ENCODE data around the gene SCLY.

SCLY gene

DNA sequence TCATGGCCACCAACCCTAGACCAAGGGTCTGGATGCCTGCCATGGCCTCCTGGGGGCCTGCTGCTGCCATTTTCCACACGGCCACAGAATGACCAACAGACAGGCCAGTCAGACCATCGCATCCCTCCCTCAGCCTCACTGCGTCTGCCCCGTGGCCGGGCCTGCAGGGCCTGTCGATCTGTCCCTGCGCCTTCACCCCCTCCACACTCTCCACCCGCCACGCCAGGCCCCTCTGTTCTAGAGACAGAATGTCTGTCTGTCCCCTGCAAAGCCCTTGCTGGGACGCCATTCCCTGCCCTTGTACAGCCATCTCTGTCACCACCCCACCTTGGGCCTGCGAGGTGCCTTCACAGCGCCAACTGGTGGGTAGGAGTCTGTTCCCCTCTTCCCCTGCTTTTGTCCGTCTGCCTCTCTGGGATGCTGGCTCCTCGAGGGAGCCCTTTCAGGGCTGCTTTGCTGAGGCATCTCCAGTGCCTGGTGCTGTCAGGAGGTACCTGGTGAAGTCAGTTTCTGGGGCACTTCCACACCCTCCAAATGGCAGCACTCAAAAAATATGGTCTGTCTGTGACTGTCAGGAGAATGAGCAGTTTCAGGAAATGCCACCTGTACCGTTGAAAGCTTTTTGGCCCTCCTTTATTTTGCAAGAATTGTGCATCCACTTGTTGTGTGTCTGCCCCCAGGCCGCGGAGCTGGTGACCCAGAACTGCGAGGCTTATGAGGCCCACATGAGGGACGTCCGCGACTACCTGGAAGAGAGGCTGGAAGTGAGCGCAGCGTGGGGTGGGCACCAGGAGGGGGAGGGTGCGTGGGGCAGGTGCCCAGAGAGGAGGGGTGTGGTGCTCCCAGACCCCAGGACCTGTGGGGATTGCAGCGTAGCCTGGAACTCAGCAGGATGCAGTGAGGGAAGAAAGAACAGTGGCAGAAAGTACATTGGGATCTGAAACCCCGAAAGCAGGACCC, 32.7 kb downstream of the SCLY start:
- no peak for DNase-seq (ENCODE audit: low spot score)
- TF ChIP-seq, protein P1, sequence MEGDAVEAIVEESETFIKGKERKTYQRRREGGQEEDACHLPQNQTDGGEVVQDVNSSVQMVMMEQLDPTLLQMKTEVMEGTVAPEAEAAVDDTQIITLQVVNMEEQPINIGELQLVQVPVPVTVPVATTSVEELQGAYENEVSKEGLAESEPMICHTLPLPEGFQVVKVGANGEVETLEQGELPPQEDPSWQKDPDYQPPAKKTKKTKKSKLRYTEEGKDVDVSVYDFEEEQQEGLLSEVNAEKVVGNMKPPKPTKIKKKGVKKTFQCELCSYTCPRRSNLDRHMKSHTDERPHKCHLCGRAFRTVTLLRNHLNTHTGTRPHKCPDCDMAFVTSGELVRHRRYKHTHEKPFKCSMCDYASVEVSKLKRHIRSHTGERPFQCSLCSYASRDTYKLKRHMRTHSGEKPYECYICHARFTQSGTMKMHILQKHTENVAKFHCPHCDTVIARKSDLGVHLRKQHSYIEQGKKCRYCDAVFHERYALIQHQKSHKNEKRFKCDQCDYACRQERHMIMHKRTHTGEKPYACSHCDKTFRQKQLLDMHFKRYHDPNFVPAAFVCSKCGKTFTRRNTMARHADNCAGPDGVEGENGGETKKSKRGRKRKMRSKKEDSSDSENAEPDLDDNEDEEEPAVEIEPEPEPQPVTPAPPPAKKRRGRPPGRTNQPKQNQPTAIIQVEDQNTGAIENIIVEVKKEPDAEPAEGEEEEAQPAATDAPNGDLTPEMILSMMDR (IDR thresholded peaks at IDR 0.05; ENCODE audit: extremely low read depth, missing control alignments) = no peak

DNA sequence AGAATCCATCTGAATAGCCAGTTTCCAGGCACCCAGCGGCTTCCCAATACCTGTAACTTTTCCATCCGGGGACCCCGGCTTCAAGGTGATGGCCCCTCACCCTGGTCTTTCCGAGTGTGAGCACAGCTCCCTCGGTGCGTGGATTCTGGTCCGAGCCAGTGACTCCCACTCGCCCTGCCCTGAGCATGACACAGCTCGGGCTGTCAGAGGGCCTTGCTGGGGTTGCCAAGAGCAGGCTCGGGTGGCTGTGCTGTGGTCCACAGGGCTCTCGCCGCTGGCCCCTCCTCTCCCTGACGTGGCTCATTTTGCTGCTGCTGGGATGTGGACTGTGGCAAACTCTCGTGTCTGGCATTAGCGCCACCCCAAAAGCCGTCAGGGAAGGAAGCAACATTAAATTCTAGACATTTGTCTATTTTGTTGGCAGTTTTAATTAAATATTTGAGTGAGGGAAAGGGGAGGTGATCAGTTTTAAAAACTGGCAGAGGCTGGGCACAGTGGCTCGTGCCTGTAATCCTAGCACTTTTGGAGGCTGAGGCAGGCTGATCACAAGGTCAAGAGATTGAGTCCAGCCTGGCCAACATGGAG, 33.7 kb downstream of the SCLY start:
- TF ChIP-seq, protein P1 (IDR thresholded peaks at IDR 0.05; ENCODE audit: extremely low read depth, missing control alignments) = no peak
- DNase-seq (ENCODE audit: low spot score) = no peak

DNA sequence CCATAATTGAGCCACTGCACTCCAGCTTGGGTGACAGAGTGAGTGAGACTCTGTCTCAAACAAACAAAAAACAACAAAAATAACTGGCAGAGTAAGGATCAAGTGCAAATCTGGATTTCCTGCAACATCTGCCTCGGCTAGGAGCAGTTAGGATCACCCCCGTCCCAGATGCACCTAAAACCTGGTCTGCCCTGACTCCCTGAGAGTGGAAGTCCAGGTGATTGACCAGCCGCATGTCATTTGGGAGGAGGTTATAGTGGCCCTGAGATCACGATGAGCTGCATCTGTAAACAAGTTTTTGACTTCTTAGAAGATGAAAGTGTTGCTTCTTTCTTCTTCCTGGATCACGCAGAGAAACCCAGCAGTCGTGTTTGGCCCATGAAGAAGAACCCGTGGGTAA, 34.3 kb downstream of the SCLY start:
- TF ChIP-seq, protein P1 (IDR thresholded peaks at IDR 0.05; ENCODE audit: extremely low read depth, missing control alignments) = no peak
- DNase-seq (ENCODE audit: low spot score) = no peak

DNA sequence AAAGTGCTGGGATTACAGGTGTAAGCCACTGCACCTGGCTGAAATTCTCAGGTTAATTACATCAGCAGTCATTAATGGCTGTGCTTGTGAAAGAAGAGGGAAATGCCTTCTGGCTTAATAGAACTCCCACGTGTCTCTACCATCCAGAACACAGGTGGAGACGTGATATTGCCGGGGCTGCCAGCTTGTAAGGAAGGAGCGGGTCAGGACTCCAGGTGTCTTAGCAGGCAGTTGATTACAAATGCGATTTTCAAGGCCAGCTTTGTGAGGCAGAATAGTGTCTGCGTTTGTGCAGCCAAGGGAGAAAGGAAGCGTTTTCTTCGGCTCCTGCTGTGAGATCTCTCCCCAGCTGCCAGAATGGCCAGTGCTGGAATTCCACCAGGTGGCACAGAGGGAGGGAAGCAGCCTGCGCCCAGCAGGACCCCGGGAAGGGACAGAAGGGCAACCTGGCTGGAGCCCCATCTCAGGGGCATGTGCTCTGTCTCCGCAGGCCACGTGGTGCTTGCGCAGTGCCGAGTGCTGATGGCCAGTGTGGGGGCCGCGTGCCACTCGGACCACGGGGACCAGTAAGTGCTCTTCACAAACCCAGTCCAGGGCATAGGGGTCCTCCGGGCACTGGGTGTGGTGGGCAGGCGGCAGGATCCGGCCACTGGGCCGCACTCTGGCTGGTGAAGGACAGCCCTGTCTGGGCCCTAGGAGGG, 35.7 kb downstream of the SCLY start:
- no peak for DNase-seq (ENCODE audit: low spot score)
- TF ChIP-seq, protein P1 (IDR thresholded peaks at IDR 0.05; ENCODE audit: extremely low read depth, missing control alignments) = no peak

DNA sequence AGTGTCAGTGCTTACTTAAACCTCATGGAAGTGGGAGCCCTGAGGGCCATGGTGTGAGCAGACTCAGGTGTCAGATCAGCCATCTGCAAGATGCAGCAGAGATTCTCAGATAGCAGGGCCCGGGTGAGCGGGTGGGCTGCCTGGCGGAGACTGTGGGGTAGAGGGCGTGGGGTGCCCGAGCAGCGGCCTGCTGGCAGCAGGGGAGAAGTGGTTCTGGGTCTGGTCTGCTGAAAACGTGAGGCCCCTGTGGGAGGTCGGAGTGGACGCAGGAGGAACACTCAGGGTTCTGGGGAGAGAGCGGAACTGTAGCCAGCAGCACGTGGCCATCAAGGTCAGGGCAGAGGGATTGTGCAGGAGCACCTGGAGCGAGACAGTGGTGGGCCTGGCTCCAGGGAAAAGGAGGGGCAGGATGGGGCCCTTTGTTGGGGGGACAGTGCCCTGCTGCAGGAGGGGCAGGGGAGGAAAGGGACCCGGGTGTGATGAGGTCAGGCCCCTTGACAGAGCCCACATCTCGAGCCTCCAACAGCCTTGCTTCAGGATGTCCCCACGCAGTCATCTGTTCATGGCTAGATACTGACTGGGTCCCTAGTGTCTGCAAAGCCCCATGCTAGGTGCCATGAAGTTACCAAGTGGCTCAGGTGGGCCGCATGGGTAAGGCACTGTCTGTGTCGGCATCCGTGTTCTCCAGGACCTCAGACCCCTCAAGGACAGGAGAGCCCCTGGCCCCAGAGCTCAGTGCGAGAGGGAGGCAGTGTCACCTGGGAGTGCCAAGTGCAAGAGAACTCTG, 36.6 kb downstream of the SCLY start:
- TF ChIP-seq, protein P1 (IDR thresholded peaks at IDR 0.05; ENCODE audit: extremely low read depth, missing control alignments) = no peak
- DNase-seq (ENCODE audit: low spot score) = no peak

DNA sequence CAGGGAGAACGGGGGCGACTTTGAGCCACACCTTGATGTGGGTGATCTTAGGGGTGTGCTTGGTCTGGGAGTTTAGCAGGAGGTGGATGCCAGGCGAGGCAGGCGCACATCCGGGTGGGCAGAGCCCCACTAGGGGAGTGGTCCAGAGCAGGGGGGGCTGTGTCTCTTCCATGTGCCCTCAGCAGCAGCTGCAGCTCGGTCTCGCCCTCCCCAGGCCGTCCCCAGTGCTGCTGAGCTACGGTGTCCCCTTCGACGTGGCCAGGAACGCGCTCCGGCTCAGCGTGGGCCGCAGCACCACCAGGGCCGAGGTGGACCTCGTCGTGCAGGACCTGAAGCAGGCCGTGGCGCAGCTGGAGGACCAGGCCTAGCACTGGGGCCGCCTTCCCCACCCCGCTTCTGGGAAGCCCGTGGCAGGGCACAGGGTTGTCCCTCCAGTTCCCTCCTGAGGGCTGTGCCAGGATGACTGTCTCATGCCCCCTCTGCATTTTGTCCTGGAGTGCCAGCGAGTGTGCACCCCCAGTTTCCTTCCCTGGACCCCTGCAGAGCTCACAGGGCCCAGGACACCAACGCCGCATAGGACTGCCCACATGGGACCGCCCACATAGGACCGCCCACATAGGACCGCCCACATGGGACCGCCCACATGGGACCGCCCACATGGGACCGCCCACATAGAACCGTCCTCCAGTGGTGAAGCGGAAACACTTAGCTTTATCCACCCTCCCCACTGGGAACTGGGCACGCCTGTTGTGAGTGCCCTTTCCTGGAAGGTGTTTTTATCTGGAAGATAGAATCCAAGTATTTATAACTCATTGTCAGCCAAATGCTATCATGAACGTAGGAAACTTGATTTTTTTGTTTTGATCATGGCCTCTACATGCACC, 37.4 kb downstream of the SCLY start:
- peak; percentile 93 for DNase-seq (ENCODE audit: low spot score)

More for the DNA sequence above, 37.4 kb downstream of the SCLY start:
- TF ChIP-seq, protein P1 (IDR thresholded peaks at IDR 0.05; ENCODE audit: extremely low read depth, missing control alignments) = no peak
